A549 (cell line): Measurements from ENCODE around the gene SV2C. TPM values are rescaled to one million over a fixed set of nuclear protein-coding genes. Genes with fewer than 3 reads are reported as not detected.

Experiments
- ATAC-seq, 2 experiments: fragments of 200-7000 bp in 1 of 2; fragments of >200 bp in 1 of 2; cut with Nextera tagmentation in 1 of 2; cut with Tn5 transposase in 1 of 2; 3 replicates each; pipeline versions ENCODE4 v1.8.0 to v1.9.1; 2018 to 2020; ENCODE audit warnings: mild to moderate bottlenecking in 1 of 2, moderate library complexity in 1 of 2
- CTCF ChIA-PET: fragments of 300-600 bp; sonication (Branson Sonifier 250); formaldehyde crosslinking; extraction: SDS; loops from one replicate; lab custom pipeline; 2021; ENCODE audit warnings: antibody characterized with exemption, inconsistent platforms; lab: Yijun Ruan, JAX
- POLR2A ChIA-PET: fragments of 350-600 bp; formaldehyde crosslinking; extraction: SDS; loops from one replicate; lab custom pipeline; 2021; ENCODE audit warnings: antibody characterized with exemption, inconsistent platforms; lab: Yijun Ruan, JAX
- DNase-seq, 2 experiments: peaks; one replicate each; pipeline versions ENCODE4 v3.0.0 to v3.0.0-alpha.2; 2011 to 2016; ENCODE audit warnings: low read depth in 1 of 2, low spot score in 1 of 2
- FAIRE-seq: peaks from 2 replicates; lab custom pipeline; 2011; peaks lifted over from hg19 to GRCh38; lab: Jason Lieb, UNC
- H3K27ac ChIP-seq, 2 experiments: fragments of >200 bp; sonication (Bioruptor Twin); formaldehyde crosslinking; 3 replicates each; pipeline ENCODE4 v1.5.1; 2016 to 2017
- H3K4me1 ChIP-seq: fragments of >200 bp; sonication (Bioruptor Twin); formaldehyde crosslinking; 3 replicates; pipeline ENCODE4 v1.6.1; 2016
- H3K4me2 ChIP-seq: fragments of >200 bp; sonication (Bioruptor Twin); formaldehyde crosslinking; 3 replicates; pipeline ENCODE4 v1.6.1; 2016
- H3K4me3 ChIP-seq: fragments of >200 bp; sonication (Bioruptor Twin); formaldehyde crosslinking; 3 replicates; pipeline ENCODE4 v1.5.1; 2016
- H3K9me3 ChIP-seq: fragments of >200 bp; sonication (Bioruptor Twin); formaldehyde crosslinking; 3 replicates; pipeline ENCODE4 v1.6.1; 2016
- ATOH8 ChIP-seq: fragments of 250-450 bp; sonication (Bioruptor Pico); IDR thresholded peaks from 2 replicates; pipeline ENCODE4 v1.5.0; 2020; ENCODE audit warnings: low read depth, mild to moderate bottlenecking, moderate library complexity
- CTCF ChIP-seq: fragments of >200 bp; sonication (Bioruptor Twin); formaldehyde crosslinking; IDR thresholded peaks from 3 replicates; pipeline ENCODE4 v1.5.1; 2016
- FOSL2 ChIP-seq, 2 experiments: fragments of 450-650 bp in 1 of 2; fragments of >200 bp in 1 of 2; sonication (Bioruptor Twin) in 1 of 2; formaldehyde crosslinking; IDR thresholded peaks; 2 replicates each; pipeline versions ENCODE4 v1.5.0 to v1.6.1; 2016 to 2020; ENCODE audit warnings: mild to moderate bottlenecking in 1 of 2, moderate library complexity in 1 of 2
- HDAC2 ChIP-seq: fragments of 200-600 bp; sonication (generic); IDR thresholded peaks from 2 replicates; pipeline ENCODE4 v1.6.1; 2016
- RAD21 ChIP-seq, 2 experiments: fragments of >200 bp in 1 of 2; sonication (Bioruptor Twin) in 1 of 2; formaldehyde crosslinking in 1 of 2; IDR thresholded peaks in 1 of 2; conservative IDR thresholded peaks in 1 of 2; 2 replicates in 1 of 2; 3 replicates in 1 of 2; pipeline ENCODE4 v1.6.1; 2012 to 2018; ENCODE audit warnings: inconsistent platforms in 1 of 2
- SMC3 ChIP-seq: fragments of >200 bp; sonication (Bioruptor Twin); formaldehyde crosslinking; IDR thresholded peaks from 3 replicates; pipeline ENCODE4 v1.6.1; 2018; ENCODE audit warnings: inconsistent platforms
- ZC3H11A ChIP-seq: fragments of 450-650 bp; IDR thresholded peaks from 2 replicates; pipeline ENCODE4 v1.6.1; 2014; ENCODE audit warnings: antibody characterized with exemption, mild to moderate bottlenecking
- WGBS: methylation state at CpG from one replicate; pipeline ENCODE4 v1.1.6; 2017; ENCODE audit errors: missing lambda C conversion rate; 5-methylcytosine and 5-hydroxymethylcytosine counted together
- polyA plus RNA-seq, 4 experiments: library from polyadenylated mRNA; depleted of rRNA in 3 of 4; stranded (reverse); fragments of >200 nt; fragmentation: RNase III in 1 of 4; extraction: RNeasy Plus Mini Kit Qiagen cat#74134 plus additional on column Dnase treatment in 1 of 4; gene quantifications; 2 replicates in 3 of 4; 3 replicates in 1 of 4; pipeline ENCODE4 v1.2.3, GENCODE V29; 2011 to 2017
- small RNA-seq, 6 experiments: library from RNA; depleted of rRNA; stranded (forward); fragments of <200 nt; gene quantifications; one replicate each; pipeline ENCODE3, GENCODE V24; 2012
- TF ChIP-seq, protein P1 (sequence below): IDR thresholded peaks from 2 replicates; pipeline ENCODE4 v1.6.1; 2012
- TF ChIP-seq, protein P2 (sequence below): fragments of 200-600 bp; sonication (generic); IDR thresholded peaks from 2 replicates; pipeline ENCODE4 v1.6.1; 2016; ENCODE audit warnings: antibody characterized with exemption, mild to moderate bottlenecking, moderate library complexity

The SV2C gene
- polyA plus RNA-seq, 2 of the 4 experiments (the other 2 are of a cell fraction): not detected

- H3K27ac ChIP-seq: peak within 1 kb of the TSS; percentile 71 to 86
- peaks cover 10% of the 10 kb centered on the region; the same call in 2 of the 3 replicates for H3K4me1 ChIP-seq
- POLR2A ChIA-PET: interaction anchor here (0.7 kb wide), 1 partner anchor 411 kb away, joined by 3 read pairs; no protein-coding TSS in a partner anchor
- peak; percentile 94 to 96 for ATAC-seq
- TF ChIP-seq CTCF (peak; percentile 85), RAD21 (conservative IDR thresholded peaks at IDR 0.05 in 1 of 2, IDR thresholded peaks at IDR 0.05 in 1 of 2) (peak; percentile 56 to 76), HDAC2 (peak; percentile 24; the same call in 1 of the 2 replicates), ATOH8 (no peak), FOSL2 (IDR thresholded peaks at IDR 0.05) (no peak), FOSL2 (CRISPR knock-in tag; IDR thresholded peaks at IDR 0.05) (peak; percentile 15; the same call in 1 of the 2 replicates), ZC3H11A (no peak), SMC3 (peak; percentile 67)
- TF ChIP-seq, protein P1, sequence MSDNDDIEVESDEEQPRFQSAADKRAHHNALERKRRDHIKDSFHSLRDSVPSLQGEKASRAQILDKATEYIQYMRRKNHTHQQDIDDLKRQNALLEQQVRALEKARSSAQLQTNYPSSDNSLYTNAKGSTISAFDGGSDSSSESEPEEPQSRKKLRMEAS: peak; percentile 69; the same call in 1 of the 2 replicates
- TF ChIP-seq, protein P2, sequence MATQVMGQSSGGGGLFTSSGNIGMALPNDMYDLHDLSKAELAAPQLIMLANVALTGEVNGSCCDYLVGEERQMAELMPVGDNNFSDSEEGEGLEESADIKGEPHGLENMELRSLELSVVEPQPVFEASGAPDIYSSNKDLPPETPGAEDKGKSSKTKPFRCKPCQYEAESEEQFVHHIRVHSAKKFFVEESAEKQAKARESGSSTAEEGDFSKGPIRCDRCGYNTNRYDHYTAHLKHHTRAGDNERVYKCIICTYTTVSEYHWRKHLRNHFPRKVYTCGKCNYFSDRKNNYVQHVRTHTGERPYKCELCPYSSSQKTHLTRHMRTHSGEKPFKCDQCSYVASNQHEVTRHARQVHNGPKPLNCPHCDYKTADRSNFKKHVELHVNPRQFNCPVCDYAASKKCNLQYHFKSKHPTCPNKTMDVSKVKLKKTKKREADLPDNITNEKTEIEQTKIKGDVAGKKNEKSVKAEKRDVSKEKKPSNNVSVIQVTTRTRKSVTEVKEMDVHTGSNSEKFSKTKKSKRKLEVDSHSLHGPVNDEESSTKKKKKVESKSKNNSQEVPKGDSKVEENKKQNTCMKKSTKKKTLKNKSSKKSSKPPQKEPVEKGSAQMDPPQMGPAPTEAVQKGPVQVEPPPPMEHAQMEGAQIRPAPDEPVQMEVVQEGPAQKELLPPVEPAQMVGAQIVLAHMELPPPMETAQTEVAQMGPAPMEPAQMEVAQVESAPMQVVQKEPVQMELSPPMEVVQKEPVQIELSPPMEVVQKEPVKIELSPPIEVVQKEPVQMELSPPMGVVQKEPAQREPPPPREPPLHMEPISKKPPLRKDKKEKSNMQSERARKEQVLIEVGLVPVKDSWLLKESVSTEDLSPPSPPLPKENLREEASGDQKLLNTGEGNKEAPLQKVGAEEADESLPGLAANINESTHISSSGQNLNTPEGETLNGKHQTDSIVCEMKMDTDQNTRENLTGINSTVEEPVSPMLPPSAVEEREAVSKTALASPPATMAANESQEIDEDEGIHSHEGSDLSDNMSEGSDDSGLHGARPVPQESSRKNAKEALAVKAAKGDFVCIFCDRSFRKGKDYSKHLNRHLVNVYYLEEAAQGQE: no peak
- DNase-seq: peak; percentile 74 to 85
- peak within 1 kb of the TSS; percentile 90 for H3K4me2 ChIP-seq
- WGBS: under 1% methylated on average over 36 of the region's 92 CpGs
- H3K4me3 ChIP-seq: peak within 1 kb of the TSS; percentile 70
- H3K9me3 ChIP-seq: no peaks in the 10 kb centered on the region
- no peak for FAIRE-seq
- CTCF ChIA-PET: interaction anchor here (0.5 to 6.3 kb wide), 44 partner anchors 9 to 614 kb away, joined by 3 to 54 read pairs (median 4); no protein-coding TSS in a partner anchor
Measured at GRCh38 chr5:76402886-76403765, 319.9 kb downstream of the SV2C start, which contains the start of gene IQGAP2. Gene IQGAP2, plus strand, starts transcription at chr5:76403285. Its CDS starts 261 bp downstream, at chr5:76403546.

Small RNA genes lying within 50 kb of the gene (small RNA-seq; reads per million reads assigned to genes)
- 0 reads per million in 6 experiments for gene AC113404.2
- gene RNA5SP186: 0 reads per million in 6 experiments
